ENCODE results near the gene CHAD.

The CHAD gene

GRCh38 chr17:50472286-50472685 lies 3.6 kb upstream of the CHAD start:
- Histone ChIP-seq H3K9me3 (ENCODE audit: insufficient read depth, low read length) (peaks cover 8% of the 10 kb centered on the region; the same call in 1 of the 2 replicates), H3K27me3 (ENCODE audit: insufficient read depth, insufficient read length) (no peaks in the 10 kb centered on the region)

DNA sequence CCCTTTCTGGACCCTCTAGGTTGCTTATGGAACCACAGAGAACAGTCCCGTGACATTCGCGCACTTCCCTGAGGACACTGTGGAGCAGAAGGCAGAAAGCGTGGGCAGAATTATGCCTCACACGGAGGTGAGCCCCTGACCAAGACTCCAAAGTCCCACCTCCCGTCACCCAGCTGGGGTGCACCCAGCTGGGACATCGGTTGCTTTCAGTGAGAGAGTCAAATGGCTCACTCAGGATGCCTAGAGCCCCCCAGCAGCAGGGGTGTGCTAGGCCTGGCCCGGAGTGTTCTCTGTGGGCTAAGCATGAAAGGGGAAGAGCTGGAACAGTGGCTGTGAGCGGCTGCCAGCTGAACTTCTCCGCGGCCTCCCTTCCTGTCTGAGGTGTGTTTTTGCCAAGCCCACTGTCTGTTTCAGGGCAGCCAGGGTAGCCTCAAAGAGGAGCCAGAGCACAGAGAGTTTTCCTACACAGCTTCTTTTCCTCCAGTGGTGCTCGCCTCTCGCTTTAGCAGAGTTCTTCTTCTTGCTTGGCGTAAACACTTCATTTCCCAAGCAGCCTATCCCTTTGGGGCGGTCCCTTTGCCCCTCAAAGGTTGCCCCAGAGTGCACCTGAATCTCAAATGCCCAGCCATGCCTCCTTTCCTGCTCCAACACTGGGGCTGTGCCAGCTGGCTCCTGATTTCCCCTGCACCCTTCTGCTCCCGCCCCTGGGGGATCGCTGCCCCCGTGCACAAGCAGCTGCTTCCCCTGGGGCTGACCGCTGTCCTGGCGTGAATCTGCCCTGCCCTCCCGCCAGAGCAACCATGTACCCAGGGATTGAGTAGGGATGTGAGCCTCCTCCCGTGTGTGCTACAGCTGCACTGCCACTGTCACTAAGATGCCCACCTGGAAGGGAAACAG lies 2.6 kb upstream of the CHAD start:
- H3K4me1 ChIP-seq (ENCODE audit: insufficient read depth, insufficient read length), result peaks cover 15% of the 10 kb centered on the region
- no peak overlapping the region for H3K9ac ChIP-seq (ENCODE audit: insufficient read length, low read depth)
- no peaks in the 10 kb centered on the region; the same call in 1 of the 2 replicates for H3K9me3 ChIP-seq (ENCODE audit: insufficient read depth, low read length)
- no peak for DNase-seq (ENCODE audit: low read depth, low spot score)
- H3K36me3 ChIP-seq (ENCODE audit: insufficient read depth, insufficient read length, low read length), result no peaks in the 10 kb centered on the region
- TF ChIP-seq SUZ12 (IDR thresholded peaks at IDR 0.05; ENCODE audit: extremely low read depth, insufficient read depth, insufficient read length), result no peak
- H3K4me3 ChIP-seq (ENCODE audit: insufficient read length, low read depth), result no peak overlapping the region
- H3K27me3 ChIP-seq (ENCODE audit: insufficient read depth, insufficient read length), result no peaks in the 10 kb centered on the region

More at GRCh38 chr17:50472286-50472685, 3.6 kb upstream of the CHAD start:
- Histone ChIP-seq H3K9ac (ENCODE audit: insufficient read length, low read depth) (no peak overlapping the region), H3K36me3 (ENCODE audit: insufficient read depth, insufficient read length, low read length) (no peaks in the 10 kb centered on the region), H3K4me3 (ENCODE audit: insufficient read length, low read depth) (no peak overlapping the region), H3K4me1 (ENCODE audit: insufficient read depth, insufficient read length) (peaks cover 9% of the 10 kb centered on the region)
- DNase-seq (ENCODE audit: low read depth, low spot score), result no peak
- TF ChIP-seq YY1 (IDR thresholded peaks at IDR 0.05; ENCODE audit: insufficient read depth, insufficient read length), result no peak
- TF ChIP-seq ZNF274 (IDR thresholded peaks at IDR 0.05; ENCODE audit: low read depth, low read length), result no peak
- no peak for TF ChIP-seq SUZ12 (IDR thresholded peaks at IDR 0.05; ENCODE audit: extremely low read depth, insufficient read depth, insufficient read length)

DNA sequence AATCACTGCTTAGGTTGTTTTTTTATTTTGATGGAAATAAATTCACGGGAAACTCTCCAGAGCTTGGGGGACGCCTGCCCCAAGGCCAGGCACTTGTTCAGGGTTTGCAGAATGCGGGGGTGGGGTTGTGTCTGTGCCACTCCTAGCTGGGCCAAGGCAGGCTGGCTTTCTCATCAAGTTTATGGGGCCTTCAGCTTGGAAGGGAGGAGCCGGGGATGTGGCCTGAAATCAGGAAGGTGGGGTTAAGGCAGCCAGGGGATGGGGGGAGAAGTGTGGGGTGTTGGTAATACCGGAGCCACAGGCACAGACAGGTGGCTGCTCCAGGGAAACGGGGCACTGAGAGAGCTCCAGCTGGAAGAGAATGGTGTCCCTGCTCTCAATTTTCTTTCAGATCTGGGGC lies 1.7 kb upstream of the CHAD start:
- no peak for TF ChIP-seq ZNF274 (IDR thresholded peaks at IDR 0.05; ENCODE audit: low read depth, low read length)
- TF ChIP-seq SUZ12 (IDR thresholded peaks at IDR 0.05; ENCODE audit: extremely low read depth, insufficient read depth, insufficient read length), result no peak
- TF ChIP-seq YY1 (IDR thresholded peaks at IDR 0.05; ENCODE audit: insufficient read depth, insufficient read length), result no peak
- no peaks in the 10 kb centered on the region for H3K27me3 ChIP-seq (ENCODE audit: insufficient read depth, insufficient read length)

GRCh38 chr17:50469671-50470305 lies 1.1 kb upstream of the CHAD start:
- no peaks in the 10 kb centered on the region for H3K36me3 ChIP-seq (ENCODE audit: insufficient read depth, insufficient read length, low read length)
- H3K9me3 ChIP-seq (ENCODE audit: insufficient read depth, low read length), result no peaks in the 10 kb centered on the region; the same call in 1 of the 2 replicates
- H3K9ac ChIP-seq (ENCODE audit: insufficient read length, low read depth), result no peak overlapping the region
- no peak for TF ChIP-seq SUZ12 (IDR thresholded peaks at IDR 0.05; ENCODE audit: extremely low read depth, insufficient read depth, insufficient read length)
- TF ChIP-seq YY1 (IDR thresholded peaks at IDR 0.05; ENCODE audit: insufficient read depth, insufficient read length), result no peak
- no peak for TF ChIP-seq ZNF274 (IDR thresholded peaks at IDR 0.05; ENCODE audit: low read depth, low read length)
- H3K27me3 ChIP-seq (ENCODE audit: insufficient read depth, insufficient read length), result no peaks in the 10 kb centered on the region
- no peak for DNase-seq (ENCODE audit: low read depth, low spot score)
- peaks cover 16% of the 10 kb centered on the region for H3K4me1 ChIP-seq (ENCODE audit: insufficient read depth, insufficient read length)
- no peak overlapping the region for H3K4me3 ChIP-seq (ENCODE audit: insufficient read length, low read depth)

More for the DNA sequence above, 1.7 kb upstream of the CHAD start:
- Histone ChIP-seq H3K4me3 (ENCODE audit: insufficient read length, low read depth) (no peak overlapping the region), H3K9ac (ENCODE audit: insufficient read length, low read depth) (no peak overlapping the region), H3K36me3 (ENCODE audit: insufficient read depth, insufficient read length, low read length) (no peaks in the 10 kb centered on the region), H3K4me1 (ENCODE audit: insufficient read depth, insufficient read length) (peaks cover 16% of the 10 kb centered on the region), H3K9me3 (ENCODE audit: insufficient read depth, low read length) (no peaks in the 10 kb centered on the region; the same call in 1 of the 2 replicates)
- no peak for DNase-seq (ENCODE audit: low read depth, low spot score)

DNA sequence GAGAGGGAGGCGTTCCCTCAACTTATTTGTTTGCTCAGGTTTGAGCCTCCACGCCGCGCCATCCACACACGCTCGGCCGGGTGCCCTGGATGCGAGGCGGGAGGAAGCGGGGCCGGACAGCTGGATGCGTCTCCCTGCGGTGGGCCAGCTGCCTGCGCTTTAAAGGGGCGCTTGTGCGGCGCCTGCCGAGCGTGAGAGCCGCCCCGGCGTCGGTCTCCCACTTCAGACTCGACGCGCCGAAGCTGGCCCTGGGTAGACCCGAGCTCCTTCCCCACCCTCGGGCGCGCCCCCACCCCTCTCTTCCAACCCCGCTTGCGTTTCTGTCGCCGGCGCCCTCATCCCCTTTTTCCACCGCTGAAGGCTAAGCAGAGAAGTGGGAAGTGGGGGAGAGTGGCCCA lies 527 bp upstream of the CHAD start:
- Histone ChIP-seq H3K9ac (ENCODE audit: insufficient read length, low read depth) (no peak overlapping the region), H3K4me3 (ENCODE audit: insufficient read length, low read depth) (no peak overlapping the region), H3K9me3 (ENCODE audit: insufficient read depth, low read length) (no peaks in the 10 kb centered on the region; the same call in 1 of the 2 replicates), H3K36me3 (ENCODE audit: insufficient read depth, insufficient read length, low read length) (no peaks in the 10 kb centered on the region), H3K27me3 (ENCODE audit: insufficient read depth, insufficient read length) (no peaks in the 10 kb centered on the region), H3K4me1 (ENCODE audit: insufficient read depth, insufficient read length) (peaks cover 16% of the 10 kb centered on the region)
- TF ChIP-seq ZNF274 (IDR thresholded peaks at IDR 0.05; ENCODE audit: low read depth, low read length) (no peak), YY1 (IDR thresholded peaks at IDR 0.05; ENCODE audit: insufficient read depth, insufficient read length) (no peak), SUZ12 (IDR thresholded peaks at IDR 0.05; ENCODE audit: extremely low read depth, insufficient read depth, insufficient read length) (no peak)
- DNase-seq (ENCODE audit: low read depth, low spot score), result no peak

DNA sequence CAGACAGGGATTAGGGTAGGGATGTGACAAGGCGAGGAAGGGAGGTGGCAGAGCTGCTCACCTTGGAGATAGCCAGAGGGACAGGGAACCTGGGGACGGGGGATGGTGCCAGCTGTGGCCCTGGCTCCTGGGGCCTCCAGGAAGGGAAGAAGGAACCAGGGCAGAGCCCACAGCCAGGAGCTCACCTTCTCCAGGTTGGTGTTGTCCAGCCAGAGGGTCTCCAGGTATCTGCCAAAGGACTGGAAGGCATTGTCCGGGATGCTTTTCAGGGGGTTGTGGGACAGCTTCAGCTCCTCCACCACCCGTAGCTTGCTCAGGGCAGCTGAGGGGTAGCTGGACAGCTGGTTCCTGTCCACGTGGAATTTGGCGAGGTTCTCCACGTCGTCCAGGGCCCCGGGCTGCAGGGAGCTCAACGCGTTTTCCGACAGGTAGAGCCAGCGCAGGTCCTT lies 801 bp downstream of the CHAD start:
- TF ChIP-seq ZNF274 (IDR thresholded peaks at IDR 0.05; ENCODE audit: low read depth, low read length), result no peak
- no peak for TF ChIP-seq YY1 (IDR thresholded peaks at IDR 0.05; ENCODE audit: insufficient read depth, insufficient read length)
- TF ChIP-seq SUZ12 (IDR thresholded peaks at IDR 0.05; ENCODE audit: extremely low read depth, insufficient read depth, insufficient read length), result no peak
- no peaks in the 10 kb centered on the region for H3K27me3 ChIP-seq (ENCODE audit: insufficient read depth, insufficient read length)
- H3K4me1 ChIP-seq (ENCODE audit: insufficient read depth, insufficient read length), result peaks cover 16% of the 10 kb centered on the region
- no peak for DNase-seq (ENCODE audit: low read depth, low spot score)
- no peak overlapping the region for H3K4me3 ChIP-seq (ENCODE audit: insufficient read length, low read depth)
- no peak overlapping the region for H3K9ac ChIP-seq (ENCODE audit: insufficient read length, low read depth)
- no peaks in the 10 kb centered on the region; the same call in 1 of the 2 replicates for H3K9me3 ChIP-seq (ENCODE audit: insufficient read depth, low read length)
- no peaks in the 10 kb centered on the region for H3K36me3 ChIP-seq (ENCODE audit: insufficient read depth, insufficient read length, low read length)
